ENCODE measurements around the gene NEGR1.

The NEGR1 gene

GRCh38 chr1:71603044-71603776 lies 679.1 kb downstream of the NEGR1 start:
- DNase-seq = no peak

- DNase-seq = no peak
Observed at GRCh38 chr1:71600023-71600422, 682.3 kb downstream of the NEGR1 start.

- DNase-seq = no peak
Observed at GRCh38 chr1:71599306-71599705, 683.0 kb downstream of the NEGR1 start.

- DNase-seq = no peak
Observed at GRCh38 chr1:71593523-71593922, 688.8 kb downstream of the NEGR1 start.

- no peak for DNase-seq
Observed at GRCh38 chr1:71592646-71593274, 689.6 kb downstream of the NEGR1 start.

GRCh38 chr1:71589005-71589404 lies 693.3 kb downstream of the NEGR1 start:
- no peak for DNase-seq

GRCh38 chr1:71587961-71588360 lies 694.4 kb downstream of the NEGR1 start:
- DNase-seq = peak; percentile 79

- no peak for DNase-seq
Observed at GRCh38 chr1:71586030-71586429, 696.3 kb downstream of the NEGR1 start.

GRCh38 chr1:71583756-71584155 lies 698.6 kb downstream of the NEGR1 start:
- no peak for DNase-seq

GRCh38 chr1:71582673-71583072 lies 699.7 kb downstream of the NEGR1 start:
- no peak for DNase-seq

GRCh38 chr1:71577451-71578131 lies 704.7 kb downstream of the NEGR1 start:
- no peak for DNase-seq

GRCh38 chr1:71572038-71572437 lies 710.3 kb downstream of the NEGR1 start:
- no peak for DNase-seq

- no peak for DNase-seq
Observed at GRCh38 chr1:71566413-71566812, 715.9 kb downstream of the NEGR1 start.

- DNase-seq = no peak
Observed at GRCh38 chr1:71565831-71566230, 716.5 kb downstream of the NEGR1 start.

- DNase-seq = no peak
Observed at GRCh38 chr1:71565262-71565661, 717.1 kb downstream of the NEGR1 start.

- no peak for DNase-seq
Observed at GRCh38 chr1:71562298-71562697, 720.0 kb downstream of the NEGR1 start.

- no peak for DNase-seq
Observed at GRCh38 chr1:71561729-71562128, 720.6 kb downstream of the NEGR1 start.

- DNase-seq = no peak
Observed at GRCh38 chr1:71561206-71561605, 721.1 kb downstream of the NEGR1 start.

GRCh38 chr1:71559880-71560279 lies 722.5 kb downstream of the NEGR1 start:
- DNase-seq = no peak

GRCh38 chr1:71557138-71557537 lies 725.2 kb downstream of the NEGR1 start:
- DNase-seq = no peak

GRCh38 chr1:71548398-71548890 lies 733.9 kb downstream of the NEGR1 start:
- DNase-seq = no peak

GRCh38 chr1:71542155-71542554 lies 740.2 kb downstream of the NEGR1 start:
- DNase-seq = no peak

GRCh38 chr1:71533950-71534349 lies 748.4 kb downstream of the NEGR1 start:
- no peak for DNase-seq

- no peak for DNase-seq
Observed at GRCh38 chr1:71532343-71532742, 750.0 kb downstream of the NEGR1 start.
